Measurements from ENCODE around the gene ANO1.

DNA sequence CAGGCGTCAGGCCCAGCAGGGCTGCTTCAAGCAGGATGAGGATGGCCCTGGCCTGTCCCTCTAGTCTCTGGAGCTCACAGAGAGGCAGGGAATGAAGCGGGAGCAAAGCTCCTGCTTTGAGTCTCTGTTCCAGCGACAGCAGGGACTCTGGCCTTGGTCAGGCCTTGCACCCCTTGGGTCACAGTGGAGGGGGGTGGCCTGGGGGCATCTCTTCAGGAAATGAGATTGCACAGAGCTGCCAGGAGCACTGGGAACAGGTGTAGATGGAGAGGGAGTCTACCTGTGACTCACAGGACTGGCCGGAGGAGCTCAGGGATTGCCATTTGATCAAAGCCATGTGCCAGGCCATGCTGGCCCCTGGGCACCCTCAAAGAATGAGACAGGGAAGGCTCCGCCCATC, 1.6 kb downstream of the ANO1 start:
- TF ChIP-seq CTCF (IDR thresholded peaks at IDR 0.05; ENCODE audit: low read length) (no peak), EZH2 (optimal IDR thresholded peaks at IDR 0.05; ENCODE audit: low read depth, low read length) (no peak)
